ENCODE data around the gene PHACTR2. TPM values are rescaled to one million over a fixed set of nuclear protein-coding genes. Genes with fewer than 3 reads are reported as not detected.
"Not testable (repeated sequence)": the region's sequence is repeated elsewhere in the genome, so short reads cannot be mapped to it uniquely, and the experiment has no call there.

PHACTR2 gene
- total RNA-seq (100 to 1,000 TPM in 1 of 2 donors, 10 to 100 TPM in 1; 75.6 to 119 TPM), polyA plus RNA-seq (10 to 100 TPM; 11.0 to 12.0 TPM)
- long read RNA-seq, donor 1, full-length matches to known transcripts: 8 of 19 reads
- long read RNA-seq, donor 1, partial matches to known transcripts: 11 of 19 reads
- long read RNA-seq, donor 1, other reads (novel, unspliced or antisense): 0 of 19 reads
- long read RNA-seq, donor 2, partial matches to known transcripts: 0 of 2 reads
- long read RNA-seq, donor 2, other reads (novel, unspliced or antisense): 0 of 2 reads
- long read RNA-seq, donor 3, partial matches to known transcripts: 34 of 40 reads
- long read RNA-seq, donor 3, other reads (novel, unspliced or antisense): 0 of 40 reads
- long read RNA-seq, donor 4, transcript PHACTR2-212 (2 exons, 358 nt): major isoform, 6 of 8 reads
- long read RNA-seq, donor 4, partial matches to known transcripts: 0 of 8 reads
- long read RNA-seq, donor 4, other reads (novel, unspliced or antisense): 0 of 8 reads
- long read RNA-seq, donor 5, full-length matches to known transcripts: 11 of 18 reads
- long read RNA-seq, donor 5, partial matches to known transcripts: 7 of 18 reads
- long read RNA-seq, donor 5, other reads (novel, unspliced or antisense): 0 of 18 reads

DNA sequence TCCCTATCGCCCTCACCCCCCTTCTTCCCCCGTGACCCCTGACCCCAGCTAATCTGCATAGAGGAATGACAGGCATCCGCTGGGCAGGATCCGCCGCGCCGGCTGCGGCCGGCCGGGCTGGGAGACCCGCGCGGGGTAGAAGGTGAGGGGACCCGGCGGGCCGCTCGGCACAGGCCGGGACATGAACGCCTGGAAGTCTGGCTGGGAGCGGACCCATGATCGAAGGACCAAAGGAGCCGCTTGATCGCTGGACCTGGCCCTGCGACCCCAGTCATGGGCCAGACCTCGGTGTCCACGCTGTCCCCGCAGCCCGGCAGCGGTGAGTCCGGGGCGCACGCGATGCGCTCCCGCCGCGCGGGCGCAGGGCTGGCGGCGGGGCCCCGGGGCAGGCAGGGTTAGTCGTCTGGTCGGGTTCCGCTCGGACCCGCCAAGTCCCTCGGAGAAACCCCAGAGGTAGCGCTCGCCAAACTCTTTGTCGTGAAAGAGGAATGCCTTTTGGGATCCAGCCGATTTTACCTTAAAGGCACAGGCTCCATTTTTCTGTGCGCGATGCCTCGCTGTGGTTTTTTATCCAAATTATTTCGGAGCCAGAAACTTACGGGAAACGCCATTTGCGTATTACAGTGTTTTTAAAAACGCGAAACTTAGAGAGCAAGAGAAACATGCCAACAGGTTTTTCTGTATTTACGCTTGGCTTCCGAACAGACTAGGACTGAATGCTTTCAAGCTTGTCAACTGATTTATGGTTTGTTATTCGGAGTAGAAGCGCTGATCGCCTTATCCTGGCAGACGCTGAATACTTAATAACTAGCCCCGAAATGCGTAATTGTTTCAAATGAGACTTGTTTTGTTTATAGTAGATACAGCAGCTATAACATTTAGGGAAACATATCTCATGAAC, at the start of gene PHACTR2:
Gene PHACTR2, plus strand, starts transcription at position 75 of the 901 bp plus-strand sequence. Its CDS starts 199 bp downstream, at position 274.
- Histone ChIP-seq H3K4me3 (peak within 1 kb of the TSS; percentile 76), H3K9me3 (ENCODE audit: control insufficient read depth in 4 of 4, insufficient read depth in 3 of 4, low read length in 3 of 4) (no peaks in the 10 kb centered on the region), H3K27ac (ENCODE audit: low read depth in 1 of 2, low read length in 1 of 2) (peak within 1 kb of the TSS; percentile 98 to 99), H3K4me1 (ENCODE audit: control insufficient read depth in 5 of 5, insufficient read depth in 5 of 5, low read length in 5 of 5) (peaks cover 2 to 32% (median 13%) of the 10 kb centered on the region in 5 donors), H3K36me3 (ENCODE audit: control insufficient read depth in 4 of 4, insufficient read depth in 4 of 4, low read length in 4 of 4) (peaks cover 0 to 3% (median 0%) of the 10 kb centered on the region in 4 donors), H3K9ac (ENCODE audit: insufficient read depth in 1 of 2, low read length in 2 of 2) (peak within 1 kb of the TSS; percentile 58 to 99), H3K27me3 (ENCODE audit: control insufficient read depth in 3 of 3, insufficient read depth in 3 of 3, low read length in 2 of 3) (no peaks in the 10 kb centered on the region)
- DNase-seq (peak; percentile 88 to 94 (median 91)), ATAC-seq (ENCODE audit: insufficient read depth, low FRiP score) (peak; percentile 92)
- no peak for TF ChIP-seq CTCF (IDR thresholded peaks at IDR 0.05; ENCODE audit: control extremely low read depth, extremely low read depth)
- 0 to 1% methylated on average over 68 to 69 of the region's 69 CpGs for WGBS, 2 donors

DNA sequence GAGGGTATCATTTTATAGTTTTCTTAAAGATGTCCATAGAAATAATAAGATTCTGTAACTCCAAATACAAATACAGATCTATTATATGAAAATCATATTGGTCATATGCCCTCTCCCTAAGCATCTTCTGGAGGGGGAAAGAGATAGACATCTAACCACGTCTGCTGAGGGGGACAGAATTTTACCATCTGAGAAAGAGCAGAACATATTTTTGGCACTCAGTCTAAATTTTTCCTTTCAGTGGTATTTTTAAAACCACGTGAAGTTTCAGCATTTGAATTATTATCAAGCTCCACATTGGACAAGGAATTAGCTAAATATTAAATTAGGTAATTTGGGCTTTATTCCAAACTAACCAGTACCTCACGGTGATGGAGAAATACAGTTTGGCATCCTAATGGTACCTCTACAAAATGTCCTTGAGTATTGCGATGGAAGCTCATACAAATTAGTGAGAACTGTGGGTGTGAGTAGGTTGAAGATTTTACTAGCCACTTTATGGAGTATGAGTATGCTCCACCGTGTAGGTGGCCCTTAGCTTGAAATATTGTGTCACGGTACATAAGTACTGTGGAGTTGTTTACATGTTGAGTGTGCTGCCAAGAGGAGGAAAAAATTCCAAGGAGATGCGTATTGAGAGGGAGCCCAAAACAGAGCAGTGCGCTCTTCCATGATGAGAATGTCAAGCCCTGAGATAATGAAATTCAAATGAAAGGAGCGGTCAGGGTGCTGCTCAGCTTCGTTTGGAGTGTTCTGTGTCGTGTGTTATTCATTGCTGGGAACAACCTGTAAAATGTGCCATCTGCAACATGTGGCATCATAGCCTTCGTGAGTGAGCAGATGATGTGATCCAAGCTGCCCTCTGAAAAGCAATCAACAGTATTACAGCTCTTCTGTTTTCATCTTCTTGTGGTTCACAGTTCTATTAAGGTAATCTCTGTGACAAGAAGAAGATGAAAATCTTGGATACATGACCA, 48.4 kb upstream of the PHACTR2 start:
- H3K4me3 ChIP-seq: no peak overlapping the region
- H3K9me3 ChIP-seq (ENCODE audit: control insufficient read depth in 4 of 4, insufficient read depth in 3 of 4, low read length in 3 of 4): no peaks in the 10 kb centered on the region
- no peaks in the 10 kb centered on the region for H3K4me1 ChIP-seq (ENCODE audit: control insufficient read depth in 5 of 5, insufficient read depth in 5 of 5, low read length in 5 of 5)
- TF ChIP-seq CTCF (IDR thresholded peaks at IDR 0.05; ENCODE audit: control extremely low read depth, extremely low read depth): no peak
- 62 to 78% methylated on average over 12 of the region's 12 CpGs for WGBS, 2 donors
- DNase-seq: peak in 1 of 3 donors; percentile 32
- H3K27ac ChIP-seq (ENCODE audit: low read depth in 1 of 2, low read length in 1 of 2): no peak overlapping the region
- peak overlapping the region in 1 of 2 donors; percentile 3 for H3K9ac ChIP-seq (ENCODE audit: insufficient read depth in 1 of 2, low read length in 2 of 2)
- no peaks in the 10 kb centered on the region for H3K27me3 ChIP-seq (ENCODE audit: control insufficient read depth in 3 of 3, insufficient read depth in 3 of 3, low read length in 2 of 3)
- no peaks in the 10 kb centered on the region for H3K36me3 ChIP-seq (ENCODE audit: control insufficient read depth in 4 of 4, insufficient read depth in 4 of 4, low read length in 4 of 4)
- ATAC-seq (ENCODE audit: insufficient read depth, low FRiP score): peak; percentile 58

DNA sequence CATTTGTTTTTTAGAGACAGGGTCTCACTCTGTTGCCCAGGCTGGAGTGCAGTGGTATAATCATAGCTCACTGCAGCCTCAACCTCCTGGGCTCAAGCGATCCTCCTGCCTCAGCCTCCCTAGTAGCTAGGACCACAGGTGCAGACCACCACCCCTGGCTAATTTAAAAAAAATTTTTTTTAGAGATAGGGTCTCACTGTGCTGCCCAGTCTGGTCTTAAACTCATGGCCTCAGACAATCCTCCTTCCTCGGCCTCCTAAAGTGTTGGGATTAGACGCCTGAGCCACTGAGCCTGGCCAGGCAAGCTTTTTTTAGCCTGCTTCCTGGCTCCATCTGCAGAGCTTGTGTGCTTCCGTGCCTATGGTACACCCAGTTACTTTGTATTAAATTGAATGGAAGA, 46.6 kb upstream of the PHACTR2 start:
- not testable (repeated sequence) for ATAC-seq (ENCODE audit: insufficient read depth, low FRiP score); H3K27ac ChIP-seq (ENCODE audit: low read depth in 1 of 2, low read length in 1 of 2); H3K4me1 ChIP-seq (ENCODE audit: control insufficient read depth in 5 of 5, insufficient read depth in 5 of 5, low read length in 5 of 5); H3K27me3 ChIP-seq (ENCODE audit: control insufficient read depth in 3 of 3, insufficient read depth in 3 of 3, low read length in 2 of 3); H3K9ac ChIP-seq (ENCODE audit: insufficient read depth in 1 of 2, low read length in 2 of 2); DNase-seq; H3K9me3 ChIP-seq (ENCODE audit: control insufficient read depth in 4 of 4, insufficient read depth in 3 of 4, low read length in 3 of 4); H3K4me3 ChIP-seq; H3K36me3 ChIP-seq (ENCODE audit: control insufficient read depth in 4 of 4, insufficient read depth in 4 of 4, low read length in 4 of 4)
- 94 to 96% methylated on average over 4 of the region's 4 CpGs for WGBS, 2 donors
